NCI-H146 (cell line): ENCODE results near the gene TMBIM1.
A peak's percentile ranks its signal among the peaks of the same experiment; 100 is the strongest.

Source experiments
- DNase-seq: peaks from one replicate; lab custom pipeline; 2025; lab: John Stamatoyannopoulos, UW

Gene TMBIM1

GRCh38 chr2:218256612-218257350, 35.5 kb downstream of the TMBIM1 start:
- DNase-seq: no peak

- no peak for DNase-seq
Measured at GRCh38 chr2:218255446-218255845, 36.9 kb downstream of the TMBIM1 start.

GRCh38 chr2:218253232-218253625, 39.1 kb downstream of the TMBIM1 start:
- no peak for DNase-seq

GRCh38 chr2:218252509-218253231, 39.6 kb downstream of the TMBIM1 start:
- no peak for DNase-seq

GRCh38 chr2:218249691-218250090, 42.6 kb downstream of the TMBIM1 start:
- DNase-seq: no peak

- no peak for DNase-seq
Measured at GRCh38 chr2:218245214-218245613, 47.1 kb downstream of the TMBIM1 start.

GRCh38 chr2:218244665-218245064, 47.6 kb downstream of the TMBIM1 start:
- no peak for DNase-seq

GRCh38 chr2:218244204-218244603, 48.1 kb downstream of the TMBIM1 start:
- DNase-seq: no peak

- DNase-seq: no peak
Measured at GRCh38 chr2:218238887-218239286, 53.4 kb downstream of the TMBIM1 start.

- DNase-seq: no peak
Measured at GRCh38 chr2:218236829-218237228, 55.5 kb downstream of the TMBIM1 start.

- no peak for DNase-seq
Measured at GRCh38 chr2:218235017-218235416, 57.3 kb downstream of the TMBIM1 start.

GRCh38 chr2:218234521-218234920, 57.8 kb downstream of the TMBIM1 start:
- no peak for DNase-seq

GRCh38 chr2:218233543-218233942, 58.8 kb downstream of the TMBIM1 start:
- no peak for DNase-seq

- peak; percentile 3 for DNase-seq
Measured at GRCh38 chr2:218230882-218231281, 61.4 kb downstream of the TMBIM1 start.

- DNase-seq: no peak
Measured at GRCh38 chr2:218229851-218230250, 62.5 kb downstream of the TMBIM1 start.

- DNase-seq: no peak
Measured at GRCh38 chr2:218229239-218229638, 63.1 kb downstream of the TMBIM1 start.

GRCh38 chr2:218228366-218229090, 63.8 kb downstream of the TMBIM1 start:
- DNase-seq: no peak

GRCh38 chr2:218226903-218227302, 65.4 kb downstream of the TMBIM1 start:
- DNase-seq: no peak
